KOPT-K1 (cell line): ENCODE measurements around the gene USP6NL.

ENCODE experiments used
- H3K27ac ChIP-seq: fragments of 200-600 bp; sonication (generic); 2 replicates; pipeline ENCODE4 v1.5.1; 2016; ENCODE audit warnings: antibody characterized with exemption, mild to moderate bottlenecking, low read depth, low read length; ENCODE audit not compliant: poor library complexity, severe bottlenecking
- H3K36me3 ChIP-seq: fragments of 200-600 bp; sonication (generic); 2 replicates; pipeline ENCODE4 v1.5.1; 2017; ENCODE audit warnings: antibody characterized with exemption, mild to moderate bottlenecking, low read length, moderate library complexity; ENCODE audit not compliant: insufficient read depth
- H3K9me3 ChIP-seq: fragments of 200-600 bp; sonication (generic); 2 replicates; pipeline ENCODE4 v1.5.1; 2017; ENCODE audit warnings: antibody characterized with exemption, low read length, mild to moderate bottlenecking; ENCODE audit not compliant: insufficient read depth, poor library complexity, severe bottlenecking

The USP6NL gene

GRCh38 chr10:11588873-11589574, 22.4 kb downstream of the USP6NL start:
- Histone ChIP-seq H3K36me3 (peaks cover 8% of the 10 kb centered on the region; the same call in 1 of the 2 replicates), H3K27ac (no peak overlapping the region), H3K9me3 (peaks cover 13% of the 10 kb centered on the region)

- H3K36me3 ChIP-seq, result no peaks in the 10 kb centered on the region; the same call in 1 of the 2 replicates
- H3K27ac ChIP-seq, result no peak overlapping the region
- H3K9me3 ChIP-seq, result peaks cover 13% of the 10 kb centered on the region
Measured at GRCh38 chr10:11587722-11588259, 23.7 kb downstream of the USP6NL start.

- Histone ChIP-seq H3K9me3 (peaks cover 13% of the 10 kb centered on the region), H3K36me3 (no peaks in the 10 kb centered on the region; the same call in 1 of the 2 replicates), H3K27ac (no peak overlapping the region)
Measured at GRCh38 chr10:11586170-11586569, 25.3 kb downstream of the USP6NL start.

- H3K9me3 ChIP-seq, result peaks cover 13% of the 10 kb centered on the region
- H3K27ac ChIP-seq, result no peak overlapping the region
- no peaks in the 10 kb centered on the region; the same call in 1 of the 2 replicates for H3K36me3 ChIP-seq
Measured at GRCh38 chr10:11581213-11581612, 30.2 kb downstream of the USP6NL start.

GRCh38 chr10:11579885-11580284, 31.6 kb downstream of the USP6NL start:
- no peak overlapping the region for H3K27ac ChIP-seq
- no peaks in the 10 kb centered on the region; the same call in 1 of the 2 replicates for H3K36me3 ChIP-seq
- H3K9me3 ChIP-seq, result peaks cover 4% of the 10 kb centered on the region

- no peaks in the 10 kb centered on the region for H3K9me3 ChIP-seq
- no peaks in the 10 kb centered on the region; the same call in 1 of the 2 replicates for H3K36me3 ChIP-seq
- H3K27ac ChIP-seq, result no peak overlapping the region
Measured at GRCh38 chr10:11578802-11579255, 32.6 kb downstream of the USP6NL start.

- H3K27ac ChIP-seq, result no peak overlapping the region
- no peaks in the 10 kb centered on the region for H3K9me3 ChIP-seq
- H3K36me3 ChIP-seq, result no peaks in the 10 kb centered on the region
Measured at GRCh38 chr10:11576092-11576809, 35.2 kb downstream of the USP6NL start.

GRCh38 chr10:11573497-11573896, 38.0 kb downstream of the USP6NL start:
- no peak overlapping the region for H3K27ac ChIP-seq
- H3K9me3 ChIP-seq, result no peaks in the 10 kb centered on the region
- H3K36me3 ChIP-seq, result no peaks in the 10 kb centered on the region

GRCh38 chr10:11570751-11571150, 40.7 kb downstream of the USP6NL start:
- H3K9me3 ChIP-seq, result no peaks in the 10 kb centered on the region
- no peak overlapping the region for H3K27ac ChIP-seq
- H3K36me3 ChIP-seq, result no peaks in the 10 kb centered on the region

- Histone ChIP-seq H3K9me3 (no peaks in the 10 kb centered on the region), H3K27ac (no peak overlapping the region)
Measured at GRCh38 chr10:11569471-11569870, 42.0 kb downstream of the USP6NL start.

GRCh38 chr10:11568578-11568977, 42.9 kb downstream of the USP6NL start:
- Histone ChIP-seq H3K36me3 (no peaks in the 10 kb centered on the region), H3K9me3 (no peaks in the 10 kb centered on the region), H3K27ac (no peak overlapping the region)

More at GRCh38 chr10:11569471-11569870, 42.0 kb downstream of the USP6NL start:
- H3K36me3 ChIP-seq, result no peaks in the 10 kb centered on the region

GRCh38 chr10:11564741-11565140, 46.7 kb downstream of the USP6NL start:
- Histone ChIP-seq H3K36me3 (no peaks in the 10 kb centered on the region), H3K9me3 (peaks cover 3% of the 10 kb centered on the region), H3K27ac (no peak overlapping the region)

GRCh38 chr10:11563936-11564335, 47.5 kb downstream of the USP6NL start:
- H3K27ac ChIP-seq, result no peak overlapping the region
- peaks cover 3% of the 10 kb centered on the region for H3K9me3 ChIP-seq
- no peaks in the 10 kb centered on the region for H3K36me3 ChIP-seq

- H3K27ac ChIP-seq, result no peak overlapping the region
- peaks cover 3% of the 10 kb centered on the region for H3K9me3 ChIP-seq
- H3K36me3 ChIP-seq, result no peaks in the 10 kb centered on the region
Measured at GRCh38 chr10:11562888-11563287, 48.6 kb downstream of the USP6NL start.

GRCh38 chr10:11560076-11560709, 51.3 kb downstream of the USP6NL start:
- no peak overlapping the region for H3K27ac ChIP-seq
- H3K36me3 ChIP-seq, result no peaks in the 10 kb centered on the region
- peaks cover 7% of the 10 kb centered on the region for H3K9me3 ChIP-seq
